ENCODE measurements around the gene SMPD3.

DNA sequence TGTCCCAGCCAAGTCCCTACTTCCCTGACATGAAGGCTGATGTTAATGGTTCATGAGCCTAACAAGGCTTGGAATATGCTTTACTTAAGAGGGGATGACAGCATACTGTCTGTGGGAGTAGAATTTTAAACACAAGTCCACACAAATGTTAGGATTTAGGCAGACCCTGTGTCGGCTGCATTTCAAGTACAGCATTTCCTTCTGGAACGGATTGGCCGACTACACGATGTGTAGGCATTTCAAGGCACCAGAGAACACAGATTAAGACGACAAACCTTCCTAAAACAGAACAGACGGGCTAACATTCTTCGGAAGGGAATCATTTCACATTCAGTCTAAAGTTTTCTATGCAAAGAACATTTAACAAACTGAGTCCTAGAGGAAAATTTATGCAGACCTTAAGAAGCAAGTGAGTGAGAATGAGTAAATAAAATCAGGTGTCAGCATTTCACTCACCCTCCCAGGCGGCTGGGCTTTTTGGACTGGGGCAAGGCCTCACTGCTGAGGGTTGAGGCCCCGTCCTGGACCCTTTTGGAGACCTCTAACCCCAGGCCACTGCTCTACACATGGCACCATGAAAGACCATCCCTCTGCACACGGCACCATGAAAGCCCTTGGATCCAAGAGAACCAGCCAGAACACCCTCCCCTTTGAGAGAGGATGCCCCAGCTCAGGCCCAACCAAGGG is 67.5 kb downstream of the SMPD3 start:
- TF ChIP-seq, protein P1, sequence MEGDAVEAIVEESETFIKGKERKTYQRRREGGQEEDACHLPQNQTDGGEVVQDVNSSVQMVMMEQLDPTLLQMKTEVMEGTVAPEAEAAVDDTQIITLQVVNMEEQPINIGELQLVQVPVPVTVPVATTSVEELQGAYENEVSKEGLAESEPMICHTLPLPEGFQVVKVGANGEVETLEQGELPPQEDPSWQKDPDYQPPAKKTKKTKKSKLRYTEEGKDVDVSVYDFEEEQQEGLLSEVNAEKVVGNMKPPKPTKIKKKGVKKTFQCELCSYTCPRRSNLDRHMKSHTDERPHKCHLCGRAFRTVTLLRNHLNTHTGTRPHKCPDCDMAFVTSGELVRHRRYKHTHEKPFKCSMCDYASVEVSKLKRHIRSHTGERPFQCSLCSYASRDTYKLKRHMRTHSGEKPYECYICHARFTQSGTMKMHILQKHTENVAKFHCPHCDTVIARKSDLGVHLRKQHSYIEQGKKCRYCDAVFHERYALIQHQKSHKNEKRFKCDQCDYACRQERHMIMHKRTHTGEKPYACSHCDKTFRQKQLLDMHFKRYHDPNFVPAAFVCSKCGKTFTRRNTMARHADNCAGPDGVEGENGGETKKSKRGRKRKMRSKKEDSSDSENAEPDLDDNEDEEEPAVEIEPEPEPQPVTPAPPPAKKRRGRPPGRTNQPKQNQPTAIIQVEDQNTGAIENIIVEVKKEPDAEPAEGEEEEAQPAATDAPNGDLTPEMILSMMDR (conservative IDR thresholded peaks at IDR 0.05; ENCODE audit: low read length) = no peak
- no peak for TF ChIP-seq EZH2phosphoT487 (IDR thresholded peaks at IDR 0.05; ENCODE audit: borderline replicate concordance)

Data from Loucy (cell line).